CD4-positive, alpha-beta T cell treated with Interferon gamma for 1 hour (primary cell): ENCODE measurements around the gene HTR3E.
"Not testable (repeated sequence)": the region's sequence is repeated elsewhere in the genome, so short reads cannot be mapped to it uniquely, and the experiment has no call there.

Experiments used
- DNase-seq: peaks from one replicate; pipeline ENCODE4 v3.0.0-alpha.2; 2020

Gene HTR3E, protein sequence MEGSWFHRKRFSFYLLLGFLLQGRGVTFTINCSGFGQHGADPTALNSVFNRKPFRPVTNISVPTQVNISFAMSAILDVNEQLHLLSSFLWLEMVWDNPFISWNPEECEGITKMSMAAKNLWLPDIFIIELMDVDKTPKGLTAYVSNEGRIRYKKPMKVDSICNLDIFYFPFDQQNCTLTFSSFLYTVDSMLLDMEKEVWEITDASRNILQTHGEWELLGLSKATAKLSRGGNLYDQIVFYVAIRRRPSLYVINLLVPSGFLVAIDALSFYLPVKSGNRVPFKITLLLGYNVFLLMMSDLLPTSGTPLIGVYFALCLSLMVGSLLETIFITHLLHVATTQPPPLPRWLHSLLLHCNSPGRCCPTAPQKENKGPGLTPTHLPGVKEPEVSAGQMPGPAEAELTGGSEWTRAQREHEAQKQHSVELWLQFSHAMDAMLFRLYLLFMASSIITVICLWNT

DNA sequence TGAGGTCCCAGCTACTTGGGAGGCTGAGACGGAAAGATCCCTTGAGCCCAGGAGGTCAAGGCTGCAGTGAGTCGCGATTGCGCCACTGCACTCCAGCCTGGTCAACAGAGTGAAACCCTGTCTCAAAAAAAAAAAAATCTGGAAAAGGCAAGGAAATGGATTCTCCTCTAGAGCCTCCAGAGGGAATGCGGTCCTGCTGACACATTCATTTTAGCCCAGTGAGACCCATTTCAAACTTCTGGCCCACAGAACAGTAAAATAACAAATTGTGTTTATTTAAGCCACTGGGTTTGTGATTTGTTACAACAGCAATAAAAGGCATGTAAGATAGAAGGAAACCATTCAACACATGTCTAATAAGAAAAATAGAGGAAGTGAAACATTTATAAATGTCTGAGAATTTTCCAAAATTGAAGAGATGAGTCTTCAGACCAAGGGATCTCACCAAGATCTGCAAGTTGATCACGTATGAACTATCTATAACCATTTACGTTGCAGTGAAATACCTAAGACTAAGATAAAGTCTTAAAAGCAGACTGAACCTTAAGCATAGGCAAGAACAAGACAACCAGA lies at the start of gene HTR3E:
Gene HTR3E (plus strand): TSS at position 254 of the 573 bp plus-strand sequence. CDS start 466 bp downstream, outside the sequence.
- no peak for DNase-seq

DNA sequence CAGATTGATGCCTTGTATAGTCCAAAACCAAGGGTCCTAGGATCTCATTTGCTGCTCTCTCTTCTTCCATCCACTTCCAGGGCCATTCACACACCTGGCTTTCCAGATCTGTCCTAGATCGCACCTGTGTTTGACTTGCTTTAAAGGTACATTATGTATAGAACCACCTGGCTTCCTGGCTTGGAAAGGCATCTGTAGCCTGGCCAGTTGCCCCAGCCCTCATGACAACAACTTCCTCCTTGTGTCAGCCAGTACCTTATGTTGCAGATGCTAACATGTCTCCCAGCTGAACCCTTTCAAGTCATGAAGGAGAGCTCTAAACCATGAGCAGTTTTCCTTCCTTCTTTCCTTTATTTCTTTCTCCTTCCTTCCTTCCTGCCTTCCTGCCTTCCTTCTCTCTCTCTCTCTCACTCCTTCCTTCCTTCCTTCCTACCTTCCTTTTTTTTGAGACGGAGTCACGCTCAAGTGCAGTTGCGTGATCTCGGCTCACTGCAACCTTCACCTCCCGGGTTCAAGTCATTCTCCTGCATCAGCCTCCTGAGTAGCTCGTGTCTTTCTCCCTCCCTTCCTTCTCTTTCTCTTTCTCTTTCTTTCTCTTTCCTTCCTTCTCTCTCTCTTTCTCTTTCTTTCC lies 46.5 kb upstream of the HTR3E start:
- no peak for DNase-seq

DNA sequence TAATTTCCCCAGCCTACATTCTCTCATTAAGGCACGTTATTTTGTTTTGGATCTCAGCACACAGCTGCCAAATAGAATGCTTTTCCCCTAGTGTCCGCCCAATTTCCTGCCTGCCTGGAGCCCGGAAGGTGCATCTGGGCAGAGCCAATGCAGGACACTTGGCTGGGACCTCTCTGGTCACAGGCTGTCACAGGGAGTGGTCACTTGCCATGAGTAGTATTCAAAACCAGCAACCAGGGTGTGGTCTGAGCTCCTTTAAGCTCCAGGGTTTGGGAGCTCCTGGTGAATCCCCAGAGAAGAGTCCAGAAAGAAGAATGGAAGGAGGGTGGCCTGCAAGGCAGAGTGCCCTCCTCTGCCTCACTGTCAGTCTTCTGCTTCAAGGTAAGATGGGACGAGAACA lies 44.1 kb upstream of the HTR3E start, which contains the start of gene HTR3C:
Gene HTR3C (plus strand): TSS at position 281 of the 400 bp plus-strand sequence. CDS start 34 bp downstream, at position 315.
- DNase-seq, result no peak

DNA sequence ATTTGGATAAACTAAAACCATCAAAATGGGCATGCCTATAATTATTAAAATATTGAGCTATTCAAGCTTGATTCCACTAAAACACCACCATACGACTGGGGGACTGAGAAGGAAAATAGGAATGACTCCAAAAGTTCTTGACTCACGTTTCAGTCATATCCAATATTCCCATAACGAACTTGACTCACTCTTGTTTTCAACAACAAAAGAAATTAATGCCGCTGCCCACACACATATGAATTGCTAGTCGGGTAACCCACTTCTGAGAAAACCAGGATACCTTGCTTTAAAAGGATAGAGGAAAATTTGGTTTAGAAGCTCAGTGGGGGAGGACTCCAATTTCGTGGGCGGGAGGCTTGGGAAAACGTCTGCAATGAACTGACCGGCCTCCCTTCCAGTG lies 38.8 kb upstream of the HTR3E start:
- no peak for DNase-seq

DNA sequence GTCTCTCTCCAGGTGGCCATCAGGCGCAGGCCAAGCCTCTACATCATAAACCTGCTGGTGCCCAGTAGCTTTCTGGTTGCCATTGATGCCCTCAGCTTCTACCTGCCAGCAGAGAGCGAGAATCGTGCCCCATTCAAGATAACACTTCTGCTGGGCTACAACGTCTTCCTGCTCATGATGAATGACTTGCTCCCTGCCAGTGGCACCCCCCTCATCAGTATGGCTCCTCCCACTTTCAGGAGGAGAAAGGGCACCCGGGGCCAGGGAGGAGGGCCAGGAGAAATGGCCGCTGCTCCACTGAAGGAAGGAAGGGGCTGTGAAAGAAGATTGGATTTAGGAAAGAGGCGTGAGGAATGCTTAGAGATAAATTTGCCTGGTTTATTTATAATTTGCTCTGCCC lies 37.4 kb upstream of the HTR3E start:
- DNase-seq, result no peak

DNA sequence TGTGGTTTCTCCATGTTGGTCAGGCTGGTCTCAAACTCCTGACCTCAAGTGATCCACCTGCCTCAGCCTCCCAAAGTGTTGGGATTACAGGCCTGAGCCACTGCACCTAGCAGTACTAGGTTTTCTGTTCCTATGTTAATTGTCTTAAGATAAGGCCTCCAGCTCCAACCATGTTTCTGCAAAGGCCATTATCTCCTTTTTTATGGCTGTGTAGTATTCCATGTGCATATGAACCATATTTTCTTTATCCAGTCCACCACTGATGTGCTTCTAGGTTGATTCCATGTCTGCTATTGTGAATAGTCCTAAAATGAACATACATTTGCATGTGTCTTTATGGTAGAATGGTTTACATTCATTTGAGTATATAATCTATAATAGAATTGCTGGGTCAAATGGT lies 34.2 kb upstream of the HTR3E start:
- DNase-seq, result no peak

DNA sequence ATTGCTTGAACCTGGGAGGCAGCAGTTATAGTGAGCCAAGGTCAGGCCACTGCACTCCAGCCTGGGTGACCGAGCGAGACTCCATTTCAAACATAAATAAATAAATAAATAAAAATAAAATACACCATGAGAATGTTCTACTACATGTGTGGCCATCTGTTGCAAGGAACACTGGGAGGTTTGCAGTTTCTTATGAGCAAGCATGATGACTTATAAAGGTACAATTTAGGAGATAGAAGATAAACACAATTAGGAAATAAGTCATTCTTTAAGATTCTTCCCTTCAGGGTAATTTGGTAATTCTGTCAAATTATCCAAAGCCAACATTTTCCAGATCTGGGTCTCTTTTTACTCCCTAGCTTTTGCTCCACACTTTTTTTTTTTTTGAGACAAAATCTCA lies 30.7 kb upstream of the HTR3E start:
- DNase-seq, result no peak

DNA sequence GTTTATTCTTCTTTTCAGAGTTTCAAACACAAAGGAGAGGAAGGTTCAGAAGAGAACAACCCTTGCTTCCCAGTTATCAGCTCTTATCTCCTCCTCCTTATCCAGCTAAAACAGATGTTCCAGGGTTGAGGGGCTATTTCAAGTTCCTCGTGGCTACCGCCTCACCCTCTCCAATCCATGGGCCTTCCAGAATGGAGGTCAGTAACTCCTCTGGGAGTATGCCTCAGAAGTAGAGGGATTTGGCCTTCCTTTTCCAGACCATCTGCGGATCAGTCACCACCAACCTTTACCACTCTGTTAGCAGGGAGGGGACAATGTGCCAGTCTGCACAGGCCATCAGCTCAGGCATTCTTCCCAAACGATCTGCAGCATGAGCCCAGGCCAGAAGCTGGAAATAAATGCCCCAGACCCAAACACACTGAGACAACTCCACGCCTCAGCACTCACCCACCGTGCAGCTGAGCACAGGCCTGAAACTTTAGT lies 29.2 kb upstream of the HTR3E start:
- DNase-seq, result no peak

DNA sequence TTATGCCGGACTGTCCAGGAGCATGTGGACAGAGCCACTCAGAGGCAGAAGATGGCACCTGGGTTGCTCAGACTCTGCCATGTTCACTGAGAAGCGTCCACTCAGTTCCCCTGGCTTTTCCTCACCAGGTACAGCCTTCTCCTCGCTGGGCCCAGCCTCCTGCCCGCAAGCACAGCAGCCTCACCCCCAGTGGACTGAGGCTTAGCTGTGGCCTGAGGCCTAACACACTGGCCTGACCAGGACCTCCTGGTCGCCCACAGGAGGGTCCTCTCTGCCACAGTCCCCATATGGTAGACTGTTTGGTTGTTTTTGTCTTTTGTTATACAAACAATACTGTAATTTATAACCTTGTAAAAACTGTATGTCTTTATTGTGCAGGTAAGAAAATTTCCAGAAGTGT lies 28.5 kb upstream of the HTR3E start:
- no peak for DNase-seq

DNA sequence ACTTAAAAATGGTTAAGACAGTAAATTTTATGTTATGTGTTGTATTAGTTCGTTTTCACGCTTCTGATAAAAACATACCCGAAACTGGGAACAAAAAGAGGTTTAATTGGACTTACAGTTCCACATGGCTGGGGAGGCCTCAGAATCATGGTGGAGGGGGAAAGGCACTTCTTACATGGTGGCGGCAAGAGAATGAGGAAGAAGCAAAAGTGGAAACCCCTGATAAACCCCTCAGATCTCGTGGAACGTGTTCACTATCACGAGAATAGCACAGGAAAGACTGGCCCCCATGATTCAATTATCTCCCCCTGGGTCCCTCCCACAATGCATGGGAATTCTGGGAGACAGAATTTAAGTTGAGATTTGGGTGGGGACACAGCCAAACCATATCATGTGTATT lies 25.7 kb upstream of the HTR3E start:
- not testable (repeated sequence) for DNase-seq

DNA sequence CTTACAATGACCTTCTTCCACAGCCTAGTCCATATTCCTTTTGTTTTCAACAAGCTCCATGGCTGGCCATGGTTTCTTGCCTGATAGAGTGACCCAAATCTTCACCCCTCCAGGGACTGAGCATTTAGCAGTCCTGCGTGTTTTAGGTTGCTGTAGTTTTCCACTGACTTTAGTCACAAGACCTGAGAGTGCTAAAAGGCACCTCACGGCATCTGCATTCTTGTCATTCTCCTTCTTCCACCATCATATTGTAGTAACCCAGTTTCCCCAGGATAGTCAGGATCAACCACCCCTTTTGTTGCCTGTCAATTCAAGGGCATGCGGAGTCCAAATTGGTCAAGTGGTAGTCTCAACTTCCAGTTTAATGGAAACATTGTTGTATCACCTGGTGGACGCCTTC lies 23.2 kb upstream of the HTR3E start:
- no peak for DNase-seq

DNA sequence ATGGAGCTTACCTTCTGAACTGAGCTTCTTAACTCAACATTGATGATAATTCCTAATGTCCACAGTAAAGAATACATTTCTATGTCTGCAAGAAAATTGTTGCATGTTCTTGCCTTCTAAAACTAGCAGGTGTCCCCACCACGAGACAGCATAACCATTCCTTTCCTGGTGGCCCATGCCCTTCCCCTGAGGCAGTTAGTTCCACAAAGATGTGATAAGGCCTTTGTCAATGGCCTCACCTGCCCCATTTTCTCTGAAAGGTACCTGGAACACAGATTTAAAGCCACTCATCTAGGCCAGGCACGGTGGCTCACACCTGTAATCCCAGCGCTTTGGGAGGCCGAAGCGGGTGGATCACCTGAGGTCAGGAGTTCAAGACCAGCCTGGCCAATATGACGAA lies 21.0 kb upstream of the HTR3E start:
- DNase-seq, result no peak

DNA sequence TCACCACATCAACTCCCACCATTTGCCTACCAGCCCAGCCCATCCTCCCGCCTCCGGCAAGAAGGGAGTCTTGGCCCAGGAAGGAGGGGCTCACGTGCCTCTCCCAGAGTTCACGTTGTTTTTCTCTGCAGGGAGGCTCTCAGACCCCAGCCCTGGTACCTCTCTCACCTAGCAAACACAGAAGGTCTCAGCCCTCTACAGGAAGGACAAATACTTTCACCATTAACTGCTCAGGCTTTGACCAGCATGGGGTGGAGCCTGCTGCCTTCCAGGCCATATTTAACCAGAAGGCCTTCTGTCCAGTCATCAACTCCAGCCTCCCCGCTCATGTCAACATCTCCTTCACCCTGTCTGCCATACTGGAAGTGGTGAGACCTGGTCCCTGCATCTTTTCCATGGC lies 19.0 kb upstream of the HTR3E start:
- DNase-seq, result no peak

DNA sequence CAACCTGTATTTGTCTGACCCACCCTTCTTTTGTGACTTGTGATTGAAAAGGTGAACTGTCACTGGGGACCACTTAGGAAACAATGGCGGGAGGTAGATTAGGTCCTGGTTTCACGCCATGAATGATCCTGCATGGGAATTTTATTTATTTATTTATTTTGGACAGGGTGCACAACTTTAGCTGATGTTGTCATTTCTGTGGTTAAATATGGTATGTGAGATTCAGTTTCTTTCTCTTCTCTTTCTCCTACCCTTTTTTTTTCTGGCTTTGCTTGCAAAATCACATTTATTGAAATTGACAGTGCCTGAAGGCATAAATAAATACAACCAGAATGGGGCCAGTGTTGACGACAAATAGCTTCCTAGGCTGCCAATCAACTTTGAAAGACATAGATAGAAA lies 18.0 kb upstream of the HTR3E start:
- no peak for DNase-seq

DNA sequence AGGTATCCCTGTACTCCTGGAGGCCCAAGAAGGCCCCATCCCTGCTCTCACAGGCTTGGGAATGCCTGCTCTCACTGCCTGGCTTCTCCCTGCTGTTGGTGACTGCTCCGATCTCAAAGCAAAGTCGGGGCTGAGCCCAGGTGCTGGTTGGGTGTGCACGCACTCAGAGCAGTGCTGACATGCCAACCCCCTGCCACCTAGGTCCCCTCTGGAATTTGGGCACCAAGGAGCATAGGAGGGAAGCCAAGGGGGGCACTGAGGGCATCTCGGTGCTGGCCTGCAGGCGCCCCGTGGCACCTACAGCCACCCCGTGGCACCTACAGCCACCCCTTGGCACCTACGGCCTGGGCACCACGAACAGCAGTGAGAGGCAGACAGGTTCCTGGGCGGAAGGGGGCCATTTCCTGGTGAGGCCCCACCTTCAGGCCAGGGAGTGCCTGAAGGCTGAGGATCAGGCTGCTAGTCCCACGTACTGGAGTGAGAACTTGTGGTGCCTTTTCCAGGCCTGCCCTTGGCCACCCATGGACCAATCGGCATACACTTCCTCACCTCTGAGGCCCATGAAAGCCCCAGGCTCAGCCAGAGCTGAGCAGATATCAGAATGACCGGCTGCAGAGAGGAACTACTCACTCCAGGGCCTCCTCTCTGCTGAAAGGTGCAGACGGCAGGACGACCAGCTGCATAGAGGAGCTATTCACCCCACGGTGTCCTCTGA lies 15.6 kb upstream of the HTR3E start:
- no peak for DNase-seq

DNA sequence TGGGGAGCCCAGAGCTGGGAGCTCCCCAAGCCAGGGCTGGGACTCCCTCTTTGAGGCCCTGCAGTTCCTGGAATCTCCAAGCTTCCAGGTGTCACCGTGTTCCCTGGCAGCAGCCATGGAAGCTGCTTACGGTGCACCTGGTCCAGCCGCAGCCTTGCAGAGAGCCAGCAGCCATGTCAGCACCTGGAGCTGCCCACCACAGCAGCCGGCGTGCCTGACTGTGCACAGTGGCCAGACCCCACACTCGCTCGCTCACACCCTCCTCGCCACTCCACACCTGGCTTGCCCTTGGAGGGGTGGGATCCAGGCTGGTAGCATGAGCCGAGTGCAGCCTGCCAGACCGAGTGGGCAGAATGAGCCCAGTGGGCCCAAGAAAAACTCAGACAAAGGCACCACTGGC lies 14.8 kb upstream of the HTR3E start:
- DNase-seq, result no peak

DNA sequence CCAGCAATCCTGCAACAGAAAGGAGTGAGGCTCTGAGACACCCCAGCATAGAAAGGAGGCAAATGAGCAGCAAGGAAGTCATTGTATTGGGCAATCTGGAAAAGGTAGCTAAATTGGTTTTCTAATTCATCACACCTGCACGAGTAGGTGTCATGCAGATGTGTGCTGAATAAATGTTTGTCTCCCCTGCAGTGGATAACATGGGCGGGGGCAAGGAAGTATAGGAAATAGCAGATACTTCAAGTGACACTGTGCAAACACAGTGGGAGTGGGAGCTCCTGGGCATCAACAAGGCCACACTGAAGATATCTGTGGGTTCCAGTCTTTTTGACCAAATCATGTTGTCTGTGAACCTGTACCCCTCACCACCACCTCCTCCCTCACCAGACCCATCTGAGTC lies 14.4 kb upstream of the HTR3E start:
- DNase-seq, result no peak

DNA sequence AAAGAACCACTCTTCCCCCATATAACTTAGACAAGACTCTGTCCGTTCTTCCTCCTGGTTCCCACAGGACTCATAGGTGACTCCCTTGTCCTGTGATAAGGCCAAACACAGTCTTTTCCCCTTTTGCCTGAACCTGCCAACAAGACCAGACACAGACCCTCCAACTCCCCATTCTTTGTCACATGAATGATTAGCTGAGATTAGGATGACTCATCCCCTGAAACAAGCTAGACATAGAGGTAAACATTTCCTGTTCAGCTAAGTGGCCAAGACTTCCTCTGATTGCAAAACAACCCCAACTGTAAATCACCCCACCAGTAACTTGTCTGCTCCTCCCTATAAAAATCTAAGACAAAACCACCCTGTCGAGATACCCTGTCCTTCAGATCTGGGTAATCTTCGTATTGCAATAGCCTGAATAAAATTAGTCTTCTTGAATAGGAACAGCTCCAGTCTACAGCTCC lies 11.4 kb upstream of the HTR3E start:
- no peak for DNase-seq

DNA sequence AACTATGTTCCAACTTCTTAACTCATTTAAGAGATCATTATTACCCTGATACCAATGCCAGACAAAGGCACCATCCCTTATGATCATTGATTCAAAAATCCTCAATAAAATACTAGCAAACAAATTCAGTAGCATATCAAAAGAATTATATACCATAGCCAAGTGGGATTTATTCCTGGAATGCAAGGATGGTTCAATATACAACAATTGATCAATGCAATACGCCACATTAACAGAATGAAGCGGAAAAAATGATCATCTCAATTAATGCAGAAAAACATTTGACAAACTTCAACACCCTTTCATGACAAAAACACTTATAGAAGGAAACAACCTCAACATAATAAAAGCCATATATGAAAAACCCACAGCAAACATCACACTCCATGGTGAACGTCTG lies 4.7 kb upstream of the HTR3E start:
- DNase-seq, result no peak

DNA sequence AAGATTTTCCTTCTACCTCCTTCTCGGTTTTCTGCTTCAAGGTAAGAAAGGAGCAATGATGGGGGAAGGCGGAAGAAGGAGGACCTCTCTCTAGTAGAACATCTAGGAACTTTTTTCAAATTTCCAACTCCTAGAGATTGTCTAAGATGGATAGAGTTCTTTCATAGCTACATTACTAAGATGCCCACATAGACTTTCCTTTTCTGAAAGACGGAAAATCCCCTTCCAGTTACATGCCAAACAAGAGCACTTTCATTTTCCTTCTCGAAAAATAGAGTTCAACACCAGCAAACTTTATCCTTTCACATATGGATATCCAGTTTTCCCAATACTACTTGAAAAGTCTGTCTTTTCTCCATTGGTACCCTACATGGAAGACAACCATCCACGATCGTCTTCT lies 692 bp downstream of the HTR3E start:
- DNase-seq, result no peak

DNA sequence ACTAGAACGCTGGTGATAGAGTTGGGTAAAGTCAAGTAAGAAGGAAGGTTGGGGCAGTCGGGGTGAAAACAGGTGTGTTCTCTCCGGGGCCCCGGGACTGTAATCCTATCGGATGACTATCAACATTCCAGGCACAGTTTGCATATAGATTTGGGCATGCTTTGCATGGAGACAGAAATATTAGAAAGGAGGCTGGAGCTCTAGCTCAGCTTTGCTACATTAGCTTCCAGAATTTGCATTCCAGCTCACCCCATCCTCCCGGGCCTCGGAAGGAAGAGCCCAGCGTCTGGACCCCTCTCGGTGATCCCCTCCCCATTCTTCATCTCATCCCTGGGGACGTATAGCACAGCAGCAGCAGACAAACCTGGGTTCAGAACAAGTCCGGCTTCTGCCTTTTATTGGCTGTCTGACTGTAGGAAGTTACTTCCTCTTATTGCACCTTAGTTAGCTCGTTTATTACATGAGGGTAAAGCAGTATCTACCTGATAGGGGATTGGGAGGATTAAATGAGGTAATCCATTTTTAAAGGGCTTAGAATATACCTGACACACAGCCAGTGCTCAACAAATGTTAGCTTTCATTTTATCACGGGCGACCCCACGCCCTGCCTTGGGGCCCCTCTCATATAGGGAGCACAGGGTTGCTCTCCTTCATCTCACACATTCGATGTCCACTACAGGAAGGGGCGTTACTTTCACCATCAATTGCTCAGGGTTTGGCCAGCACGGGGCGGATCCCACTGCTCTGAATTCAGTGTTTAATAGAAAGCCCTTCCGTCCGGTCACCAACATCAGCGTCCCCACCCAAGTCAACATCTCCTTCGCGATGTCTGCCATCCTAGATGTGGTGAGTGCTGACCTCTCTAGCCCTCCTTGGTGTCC lies 3.2 kb downstream of the HTR3E start:
- no peak for DNase-seq

DNA sequence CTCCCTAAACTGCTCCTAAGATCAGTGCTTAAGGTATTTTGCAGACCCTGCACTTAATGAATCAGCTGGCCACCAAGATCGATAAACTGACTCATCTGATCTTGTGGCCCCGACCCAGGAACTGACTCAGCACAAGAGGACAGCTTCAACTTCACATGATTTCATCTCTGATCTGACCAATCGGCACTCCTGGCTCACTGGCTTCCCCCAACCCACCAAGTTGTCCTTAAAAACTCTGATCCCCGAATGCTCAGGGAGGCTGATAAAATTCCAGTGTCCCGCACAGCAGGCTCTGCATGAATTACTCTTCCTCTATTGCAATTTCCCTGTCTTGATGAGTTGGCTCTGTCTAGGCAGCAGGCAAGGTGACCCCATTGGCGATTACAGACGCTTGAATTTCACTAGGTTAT lies 13.5 kb downstream of the HTR3E start:
- no peak for DNase-seq
